Measurements from ENCODE around the gene HEATR1.

GRCh38 chr1:236502972-236503639 is 101.2 kb downstream of the HEATR1 start:
- TF ChIP-seq EZH2 (IDR thresholded peaks at IDR 0.05; ENCODE audit: low read depth) (no peak), CTCF (conservative IDR thresholded peaks at IDR 0.05) (no peak)
